ENCODE data around the gene PIGA.
"Not testable (repeated sequence)": the region's sequence is repeated elsewhere in the genome, so short reads cannot be mapped to it uniquely, and the experiment has no call there.

Gene PIGA

GRCh38 chrX:15292861-15293260, 42.5 kb downstream of the PIGA start:
- no peak overlapping the region for H3K4me3 ChIP-seq (ENCODE audit: low read length)
- TF ChIP-seq CTCF (conservative IDR thresholded peaks at IDR 0.05; ENCODE audit: low read length): no peak
- DNase-seq (ENCODE audit: low read depth): peak; percentile 10

- no peak for TF ChIP-seq CTCF (conservative IDR thresholded peaks at IDR 0.05; ENCODE audit: low read length)
- H3K4me3 ChIP-seq (ENCODE audit: low read length): no peak overlapping the region
- no peak for DNase-seq (ENCODE audit: low read depth)
Measured at GRCh38 chrX:15277604-15278003, 57.7 kb downstream of the PIGA start.

- no peak for TF ChIP-seq CTCF (conservative IDR thresholded peaks at IDR 0.05; ENCODE audit: low read length)
- no peak for DNase-seq (ENCODE audit: low read depth)
- H3K4me3 ChIP-seq (ENCODE audit: low read length): no peak overlapping the region
Measured at GRCh38 chrX:15274946-15275345, 60.4 kb downstream of the PIGA start.

GRCh38 chrX:15273275-15273674, 62.0 kb downstream of the PIGA start:
- not testable (repeated sequence) for H3K4me3 ChIP-seq (ENCODE audit: low read length); DNase-seq (ENCODE audit: low read depth)

- H3K4me3 ChIP-seq (ENCODE audit: low read length): no peak overlapping the region
- no peak for TF ChIP-seq CTCF (conservative IDR thresholded peaks at IDR 0.05; ENCODE audit: low read length)
- DNase-seq (ENCODE audit: low read depth): no peak
Measured at GRCh38 chrX:15271757-15272156, 63.6 kb downstream of the PIGA start.

- DNase-seq (ENCODE audit: low read depth): peak; percentile 35
- H3K4me3 ChIP-seq (ENCODE audit: low read length): no peak within 1 kb of the TSS
- TF ChIP-seq CTCF (conservative IDR thresholded peaks at IDR 0.05; ENCODE audit: low read length): no peak
Measured at GRCh38 chrX:15269618-15270521, 65.5 kb downstream of the PIGA start, which contains the start of gene ASB9. Gene ASB9, minus strand, starts transcription at chrX:15270083. Its CDS starts 209 bp downstream, at chrX:15269874.

Data from AG10803 (cell line).